Nephron progenitor cell (in vitro differentiated cells): ENCODE results near the gene CEP120.

ENCODE experiments used
- DNase-seq: peaks from one replicate; pipeline ENCODE4 v3.0.0; 2021
- H3K27ac Mint-ChIP-seq: 2 replicates; pipeline ENCODE4 v1.8.0; 2021; ENCODE audit warnings: mild to moderate bottlenecking, moderate library complexity, mixed read lengths
- H3K27me3 Mint-ChIP-seq: 2 replicates; pipeline ENCODE4 v1.8.0; 2021; ENCODE audit warnings: mild to moderate bottlenecking, low read depth, mixed read lengths; ENCODE audit not compliant: poor library complexity
- H3K36me3 Mint-ChIP-seq: 2 replicates; pipeline ENCODE4 v1.8.0; 2021; ENCODE audit warnings: low read depth, mixed read lengths
- H3K4me1 Mint-ChIP-seq: 2 replicates; pipeline ENCODE4 v1.8.0; 2021; ENCODE audit warnings: mixed read lengths
- H3K4me3 Mint-ChIP-seq: 2 replicates; pipeline ENCODE4 v1.8.0; 2021; ENCODE audit warnings: mild to moderate bottlenecking, moderate library complexity, mixed read lengths
- H3K9me3 Mint-ChIP-seq: 2 replicates; pipeline ENCODE4 v1.8.0; 2021; ENCODE audit warnings: mild to moderate bottlenecking, moderate library complexity, mixed read lengths
- TF ChIP-seq, protein P1 (sequence below): fragments of 200-600 bp; sonication (generic); IDR thresholded peaks from 2 replicates; pipeline ENCODE4 v1.5.0; 2021; ENCODE audit warnings: antibody characterized with exemption

CEP120 gene

DNA sequence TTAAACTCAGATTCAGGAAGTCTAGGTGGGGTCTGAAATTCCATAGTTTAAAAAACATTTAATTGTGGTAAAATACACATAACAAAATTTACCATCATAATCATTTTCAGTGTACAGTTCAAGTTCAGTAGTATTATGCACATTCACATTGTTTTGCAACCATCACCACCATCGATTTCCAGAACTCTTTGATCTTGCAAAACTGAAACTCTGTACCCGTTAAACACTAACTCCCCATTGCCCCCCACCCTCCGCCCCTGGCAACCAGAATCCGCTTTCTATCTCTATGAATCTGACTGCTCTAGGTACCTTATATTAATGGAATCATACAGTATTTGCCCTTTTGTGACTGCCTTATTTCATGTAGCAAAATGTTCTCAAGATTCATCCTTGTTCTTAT is 117.5 kb downstream of the CEP120 start:
- Mint-ChIP-seq H3K27me3 (peaks cover 4% of the 10 kb centered on the region), H3K27ac (no peak overlapping the region), H3K36me3 (no peaks in the 10 kb centered on the region), H3K9me3 (peaks cover 9% of the 10 kb centered on the region), H3K4me3 (no peak overlapping the region), H3K4me1 (peaks cover 5% of the 10 kb centered on the region)
- DNase-seq: no peak
- TF ChIP-seq, protein P1, sequence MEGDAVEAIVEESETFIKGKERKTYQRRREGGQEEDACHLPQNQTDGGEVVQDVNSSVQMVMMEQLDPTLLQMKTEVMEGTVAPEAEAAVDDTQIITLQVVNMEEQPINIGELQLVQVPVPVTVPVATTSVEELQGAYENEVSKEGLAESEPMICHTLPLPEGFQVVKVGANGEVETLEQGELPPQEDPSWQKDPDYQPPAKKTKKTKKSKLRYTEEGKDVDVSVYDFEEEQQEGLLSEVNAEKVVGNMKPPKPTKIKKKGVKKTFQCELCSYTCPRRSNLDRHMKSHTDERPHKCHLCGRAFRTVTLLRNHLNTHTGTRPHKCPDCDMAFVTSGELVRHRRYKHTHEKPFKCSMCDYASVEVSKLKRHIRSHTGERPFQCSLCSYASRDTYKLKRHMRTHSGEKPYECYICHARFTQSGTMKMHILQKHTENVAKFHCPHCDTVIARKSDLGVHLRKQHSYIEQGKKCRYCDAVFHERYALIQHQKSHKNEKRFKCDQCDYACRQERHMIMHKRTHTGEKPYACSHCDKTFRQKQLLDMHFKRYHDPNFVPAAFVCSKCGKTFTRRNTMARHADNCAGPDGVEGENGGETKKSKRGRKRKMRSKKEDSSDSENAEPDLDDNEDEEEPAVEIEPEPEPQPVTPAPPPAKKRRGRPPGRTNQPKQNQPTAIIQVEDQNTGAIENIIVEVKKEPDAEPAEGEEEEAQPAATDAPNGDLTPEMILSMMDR: no peak

DNA sequence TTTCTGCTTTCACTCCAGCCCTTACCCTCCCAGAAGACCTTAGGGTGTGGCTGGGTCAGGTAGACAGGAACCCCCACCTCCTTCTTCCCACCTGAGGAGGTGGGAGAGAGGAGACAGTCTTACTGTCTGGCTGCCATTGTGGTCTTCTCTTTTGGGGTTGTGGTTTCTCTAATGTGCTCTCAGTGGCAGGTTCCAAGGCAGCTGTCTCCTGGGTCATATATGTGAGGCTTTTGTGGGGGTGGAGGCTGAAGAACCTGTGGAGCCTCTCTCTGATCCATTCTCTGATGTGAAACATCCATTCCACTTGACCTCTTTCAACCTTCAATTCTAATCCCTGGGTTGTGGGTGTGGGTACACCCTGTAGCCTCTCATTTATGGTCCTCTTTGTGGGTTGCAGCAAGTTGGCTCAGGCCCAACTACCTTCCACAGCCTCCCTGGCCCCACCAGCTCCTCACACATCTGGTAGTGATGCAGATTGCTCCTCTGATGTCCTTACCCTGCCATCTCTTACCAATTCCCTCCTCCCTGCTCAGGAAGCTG is 118.4 kb downstream of the CEP120 start:
- Mint-ChIP-seq H3K36me3 (peaks cover 5% of the 10 kb centered on the region), H3K27me3 (peaks cover 4% of the 10 kb centered on the region), H3K4me3 (no peak overlapping the region), H3K27ac (no peak overlapping the region), H3K9me3 (peaks cover 13% of the 10 kb centered on the region), H3K4me1 (peaks cover 5% of the 10 kb centered on the region)
- TF ChIP-seq, protein P1: no peak
- no peak for DNase-seq

DNA sequence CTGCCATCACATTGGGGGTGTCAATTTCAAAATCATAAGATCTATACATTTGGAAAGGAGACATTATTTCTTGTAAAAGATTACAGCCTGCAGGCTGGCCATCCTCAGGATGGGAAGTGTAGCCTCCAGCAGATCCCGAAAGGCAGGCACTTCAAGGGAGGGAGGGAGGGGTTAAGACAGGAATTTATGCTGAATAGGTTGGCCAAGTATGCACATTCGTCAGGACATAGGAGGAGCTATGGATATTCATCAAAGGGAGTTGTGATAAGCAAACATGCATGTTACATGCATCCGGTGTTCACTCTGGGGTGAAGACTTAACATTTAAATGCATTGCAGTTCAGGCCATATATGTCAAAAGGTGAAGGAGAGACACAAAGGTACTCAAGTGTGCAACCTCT is 119.4 kb downstream of the CEP120 start:
- peaks cover 16% of the 10 kb centered on the region for H3K36me3 Mint-ChIP-seq
- no peak overlapping the region for H3K4me3 Mint-ChIP-seq
- no peak overlapping the region for H3K27ac Mint-ChIP-seq
- peaks cover 10% of the 10 kb centered on the region for H3K27me3 Mint-ChIP-seq
- TF ChIP-seq, protein P1: no peak
- H3K9me3 Mint-ChIP-seq: peaks cover 23% of the 10 kb centered on the region
- no peak for DNase-seq
- peaks cover 5% of the 10 kb centered on the region for H3K4me1 Mint-ChIP-seq

DNA sequence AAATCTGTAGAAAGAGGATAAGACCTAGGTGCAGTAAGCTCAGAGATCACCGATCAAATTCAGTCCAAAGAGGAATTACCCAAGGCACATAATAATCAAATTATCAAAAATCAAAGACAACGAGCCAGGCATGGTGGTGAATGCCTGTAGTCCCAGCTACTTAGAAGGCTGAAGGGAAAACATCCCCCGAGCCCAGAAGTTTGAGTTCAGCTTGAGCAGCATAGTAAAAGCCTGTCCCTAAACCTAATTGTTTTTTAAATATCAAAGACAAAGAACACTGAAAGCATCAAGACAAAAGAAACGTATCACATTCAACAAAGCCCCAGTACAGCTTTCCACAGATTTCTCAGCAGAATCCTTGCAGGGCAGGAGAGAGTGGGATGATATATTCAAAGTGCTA is 122.9 kb downstream of the CEP120 start:
- Mint-ChIP-seq H3K4me3 (no peak overlapping the region), H3K27ac (no peak overlapping the region), H3K36me3 (peaks cover 21% of the 10 kb centered on the region), H3K9me3 (peaks cover 30% of the 10 kb centered on the region), H3K4me1 (no peaks in the 10 kb centered on the region), H3K27me3 (peaks cover 10% of the 10 kb centered on the region)
- TF ChIP-seq, protein P1: no peak
- DNase-seq: no peak

DNA sequence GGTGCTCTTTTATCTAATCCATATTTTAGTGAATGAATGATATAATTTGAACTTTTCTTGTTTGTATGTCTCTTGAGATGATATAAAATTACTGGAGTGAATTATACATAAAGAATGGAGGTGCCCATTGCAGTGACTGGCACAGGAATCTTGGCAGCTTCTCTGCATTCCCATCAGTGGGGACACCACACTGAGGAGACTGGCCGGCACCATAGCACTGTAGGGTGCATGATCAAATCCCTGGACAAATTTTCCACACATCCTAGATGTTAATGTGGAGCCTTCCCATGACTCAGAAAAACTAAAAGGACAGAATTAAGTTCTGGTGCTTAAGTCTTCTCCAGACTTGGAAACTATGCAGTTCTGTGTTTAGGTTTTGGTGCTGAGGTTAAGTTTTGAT is 124.1 kb downstream of the CEP120 start:
- Mint-ChIP-seq H3K9me3 (peaks cover 30% of the 10 kb centered on the region), H3K36me3 (peaks cover 21% of the 10 kb centered on the region), H3K27ac (no peak overlapping the region)

More for the DNA sequence above, 124.1 kb downstream of the CEP120 start:
- Mint-ChIP-seq H3K4me3 (no peak overlapping the region), H3K4me1 (no peaks in the 10 kb centered on the region), H3K27me3 (peaks cover 10% of the 10 kb centered on the region)
- DNase-seq: no peak
- TF ChIP-seq, protein P1: no peak
